Measurements from ENCODE around the gene DNER.
"Not testable (repeated sequence)": the region's sequence is repeated elsewhere in the genome, so short reads cannot be mapped to it uniquely, and the experiment has no call there.

Gene DNER, protein sequence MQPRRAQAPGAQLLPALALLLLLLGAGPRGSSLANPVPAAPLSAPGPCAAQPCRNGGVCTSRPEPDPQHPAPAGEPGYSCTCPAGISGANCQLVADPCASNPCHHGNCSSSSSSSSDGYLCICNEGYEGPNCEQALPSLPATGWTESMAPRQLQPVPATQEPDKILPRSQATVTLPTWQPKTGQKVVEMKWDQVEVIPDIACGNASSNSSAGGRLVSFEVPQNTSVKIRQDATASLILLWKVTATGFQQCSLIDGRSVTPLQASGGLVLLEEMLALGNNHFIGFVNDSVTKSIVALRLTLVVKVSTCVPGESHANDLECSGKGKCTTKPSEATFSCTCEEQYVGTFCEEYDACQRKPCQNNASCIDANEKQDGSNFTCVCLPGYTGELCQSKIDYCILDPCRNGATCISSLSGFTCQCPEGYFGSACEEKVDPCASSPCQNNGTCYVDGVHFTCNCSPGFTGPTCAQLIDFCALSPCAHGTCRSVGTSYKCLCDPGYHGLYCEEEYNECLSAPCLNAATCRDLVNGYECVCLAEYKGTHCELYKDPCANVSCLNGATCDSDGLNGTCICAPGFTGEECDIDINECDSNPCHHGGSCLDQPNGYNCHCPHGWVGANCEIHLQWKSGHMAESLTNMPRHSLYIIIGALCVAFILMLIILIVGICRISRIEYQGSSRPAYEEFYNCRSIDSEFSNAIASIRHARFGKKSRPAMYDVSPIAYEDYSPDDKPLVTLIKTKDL

DNA sequence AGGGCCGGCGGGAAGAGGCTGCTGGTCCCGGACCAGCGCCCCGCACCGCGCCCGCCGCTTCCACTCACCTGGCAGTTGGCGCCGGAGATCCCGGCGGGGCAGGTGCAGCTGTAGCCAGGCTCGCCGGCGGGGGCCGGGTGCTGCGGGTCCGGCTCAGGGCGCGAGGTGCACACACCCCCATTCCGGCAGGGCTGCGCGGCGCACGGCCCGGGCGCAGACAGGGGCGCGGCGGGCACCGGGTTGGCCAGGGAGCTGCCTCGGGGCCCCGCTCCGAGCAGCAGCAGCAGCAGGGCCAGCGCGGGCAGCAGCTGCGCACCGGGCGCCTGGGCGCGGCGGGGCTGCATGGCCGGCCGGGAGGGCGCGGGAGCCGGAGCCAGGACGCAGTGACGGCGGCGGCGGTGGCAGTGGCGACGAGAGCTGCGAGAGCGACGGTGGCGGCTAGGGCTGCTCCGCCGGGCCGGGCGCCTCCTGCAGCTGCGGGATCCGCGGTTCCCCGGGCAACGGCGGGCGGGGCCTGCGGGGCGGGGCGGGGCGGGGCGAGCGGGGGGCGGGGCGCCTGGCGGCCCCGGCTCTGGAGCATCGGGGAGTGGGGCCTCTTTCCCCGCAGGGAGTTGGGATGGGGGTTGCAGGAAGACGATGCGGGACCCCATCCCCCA lies at the start of gene DNER:
Gene DNER, minus strand, starts transcription at position 476 of the 656 bp plus-strand sequence. Its CDS starts 132 bp downstream, at position 344.
- DNase-seq (ENCODE audit: low read depth): no peak

DNA sequence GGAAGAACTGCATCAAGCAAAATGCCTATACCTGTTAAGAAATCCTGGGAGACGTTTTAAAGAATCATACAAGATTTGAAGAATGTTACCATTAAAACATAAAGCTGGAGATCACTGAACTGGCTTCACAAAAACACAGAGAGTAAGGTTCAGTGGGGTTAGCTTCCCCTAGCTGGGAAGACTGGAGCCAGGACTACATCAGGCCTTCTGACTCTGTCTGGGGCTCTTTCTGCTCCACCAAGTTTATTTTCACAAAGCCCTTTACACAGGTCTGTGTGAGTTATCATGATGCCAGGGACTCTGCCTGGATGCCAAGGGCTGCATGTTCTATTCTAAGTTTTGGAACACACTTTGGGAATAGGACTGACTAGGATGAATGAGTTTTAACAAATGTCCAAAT lies 47.3 kb upstream of the DNER start:
- DNase-seq (ENCODE audit: low read depth): no peak

DNA sequence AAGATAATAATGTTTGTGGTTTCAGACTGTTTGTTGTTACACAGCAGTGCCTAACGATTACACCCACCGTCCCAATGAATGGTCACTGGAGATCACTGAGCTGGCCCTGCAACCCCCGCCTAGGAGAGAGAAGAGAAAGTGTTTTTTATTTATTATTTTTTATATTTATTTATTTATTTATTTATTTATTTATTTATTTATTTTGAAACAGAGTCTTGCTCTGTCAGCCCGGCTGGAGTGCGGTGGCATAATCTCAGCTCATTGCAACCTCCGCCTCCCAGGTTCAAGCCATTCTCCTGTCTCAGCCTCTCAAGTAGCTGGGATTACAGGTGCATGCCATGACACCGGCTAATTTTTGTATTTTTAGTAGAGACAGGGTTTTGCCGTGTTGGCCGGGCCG lies 43.1 kb upstream of the DNER start:
- DNase-seq (ENCODE audit: low read depth): not testable (repeated sequence)

DNA sequence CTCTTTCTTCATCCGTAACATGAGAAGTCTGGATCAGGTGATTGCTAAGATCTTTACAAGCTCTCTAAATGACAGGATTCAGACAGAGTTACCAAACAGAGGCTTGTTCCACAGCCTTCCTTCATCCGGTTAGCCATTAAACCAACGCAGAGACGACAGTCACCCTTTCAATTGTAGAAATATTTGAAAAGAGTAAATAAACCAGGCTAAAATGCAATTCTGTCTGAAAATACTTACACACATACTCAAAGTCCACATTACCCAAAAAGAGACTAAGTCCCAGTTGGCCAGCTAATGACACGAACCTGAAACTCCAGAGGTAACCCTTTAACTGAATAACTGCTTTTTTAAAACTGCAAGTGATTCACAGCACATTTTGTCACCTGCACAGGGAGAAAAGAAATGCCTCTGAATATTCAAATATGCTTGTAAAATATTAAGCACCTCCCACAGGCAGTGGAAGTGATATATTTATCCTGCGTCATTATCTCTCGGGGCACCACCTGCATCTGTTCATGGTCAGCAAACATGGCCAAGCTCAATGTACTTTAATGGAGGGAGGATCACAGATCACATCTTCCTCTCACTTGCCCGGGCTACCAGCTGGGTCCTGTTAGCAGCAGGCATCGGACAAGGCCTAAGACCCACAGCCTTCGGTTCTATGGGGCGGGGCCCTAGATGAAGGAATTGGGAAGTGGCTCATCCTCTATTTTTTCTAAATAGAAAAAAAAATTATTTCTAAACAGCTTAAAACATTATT lies 38.8 kb upstream of the DNER start:
- DNase-seq (ENCODE audit: low read depth): no peak

DNA sequence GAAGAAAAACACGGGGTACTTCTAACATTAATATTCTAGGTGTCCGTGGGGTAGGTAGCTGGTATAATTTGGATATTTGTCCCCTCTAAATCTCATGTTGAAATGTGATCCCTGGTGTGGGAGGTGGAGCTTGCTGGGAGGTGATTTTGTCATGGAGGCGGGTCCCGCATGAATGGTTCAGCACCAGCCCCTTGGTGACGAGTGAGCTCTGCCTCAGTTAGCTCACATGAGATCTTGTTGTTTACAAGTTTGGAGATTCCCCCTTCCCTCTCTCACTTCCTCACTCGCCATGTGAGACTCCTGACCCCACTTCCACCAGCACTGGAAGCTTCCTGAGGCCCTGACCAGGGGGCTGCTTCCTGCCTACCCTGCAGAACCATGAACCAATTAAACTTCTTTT lies 35.4 kb upstream of the DNER start:
- DNase-seq (ENCODE audit: low read depth): no peak

DNA sequence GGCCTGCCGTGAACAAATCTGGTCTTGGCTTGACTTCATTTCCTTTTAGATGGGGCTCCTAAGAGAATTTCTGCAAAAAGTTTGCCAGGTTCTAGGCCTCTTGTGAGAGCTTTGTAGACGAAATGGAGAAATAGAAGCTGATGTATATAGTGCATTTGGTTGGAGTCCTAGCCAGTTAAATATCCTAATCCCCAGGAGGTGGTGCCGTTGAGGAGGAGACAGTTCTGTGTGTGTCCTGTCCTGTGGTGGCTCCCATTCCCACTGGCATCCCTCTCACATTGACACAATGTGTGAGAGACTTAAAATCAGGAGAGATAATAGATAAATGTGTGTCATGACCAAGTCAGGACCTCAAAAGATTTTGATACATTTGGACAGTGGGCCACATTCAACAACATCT lies 34.6 kb upstream of the DNER start:
- no peak for DNase-seq (ENCODE audit: low read depth)

DNA sequence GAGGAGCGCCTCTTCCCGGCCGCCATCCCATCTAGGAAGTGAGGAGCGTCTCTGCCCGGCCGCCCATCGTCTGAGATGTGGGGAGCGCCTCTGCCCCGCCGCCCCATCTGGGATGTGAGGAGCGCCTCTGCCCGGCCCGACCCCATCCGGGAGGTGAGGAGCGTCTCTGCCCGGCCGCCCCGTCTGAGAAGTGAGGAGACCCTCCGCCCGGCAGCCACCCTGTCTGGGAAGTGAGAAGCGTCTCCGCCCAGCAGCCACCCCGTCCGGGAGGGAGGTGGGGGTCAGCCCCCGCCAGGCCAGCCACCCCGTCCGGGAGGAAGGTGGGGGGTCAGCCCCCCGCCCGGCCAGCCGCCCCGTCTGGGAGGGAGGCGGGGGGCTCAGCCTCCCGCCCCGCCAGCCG lies 28.3 kb upstream of the DNER start:
- not testable (repeated sequence) for DNase-seq (ENCODE audit: low read depth)

DNA sequence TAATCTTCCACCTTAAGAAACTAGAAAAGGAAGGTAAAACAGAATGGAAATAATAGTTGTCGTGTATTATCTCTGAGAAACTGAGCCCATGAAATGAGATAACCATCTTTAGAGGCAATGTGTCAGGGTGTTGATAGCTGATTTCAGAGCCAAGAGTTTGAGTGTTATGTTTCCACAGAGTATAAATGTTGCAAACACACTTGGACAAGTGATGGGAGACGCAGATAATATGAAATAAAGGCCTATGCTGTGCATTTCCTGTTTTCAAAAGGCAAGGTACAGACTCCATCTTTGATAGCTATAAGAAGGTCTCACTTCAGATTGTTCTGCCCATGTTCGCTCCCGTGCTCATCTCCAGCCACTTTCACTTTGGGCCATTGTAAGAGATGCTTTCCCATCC lies 25.9 kb upstream of the DNER start:
- no peak for DNase-seq (ENCODE audit: low read depth)

DNA sequence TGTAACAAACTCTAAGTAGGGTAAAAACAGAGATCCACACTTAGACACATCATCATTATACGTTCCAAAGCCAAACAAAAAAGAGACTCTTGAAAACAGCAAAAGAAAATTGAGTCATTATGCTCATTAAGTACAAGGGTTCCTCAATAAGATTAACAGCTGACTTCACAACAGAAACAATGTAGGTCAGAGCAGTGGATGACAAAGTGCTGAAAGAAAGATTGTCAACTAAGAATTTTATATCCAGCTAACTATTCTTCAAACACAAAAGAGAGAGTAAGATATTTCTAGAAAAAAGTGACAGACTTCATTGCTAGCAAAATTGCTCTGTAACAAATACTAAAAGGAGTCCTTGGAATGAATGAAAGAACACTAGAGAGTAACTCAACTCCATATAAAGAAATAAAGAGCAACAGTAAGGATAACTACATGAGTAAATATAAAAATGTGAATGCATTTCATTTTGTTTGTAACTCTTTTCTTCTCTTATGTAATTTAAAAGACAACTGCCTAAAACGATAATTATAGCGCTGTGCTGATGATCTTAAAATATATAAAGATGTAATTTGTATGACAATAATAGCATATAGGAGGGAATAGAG lies 23.8 kb upstream of the DNER start:
- DNase-seq (ENCODE audit: low read depth): no peak

DNA sequence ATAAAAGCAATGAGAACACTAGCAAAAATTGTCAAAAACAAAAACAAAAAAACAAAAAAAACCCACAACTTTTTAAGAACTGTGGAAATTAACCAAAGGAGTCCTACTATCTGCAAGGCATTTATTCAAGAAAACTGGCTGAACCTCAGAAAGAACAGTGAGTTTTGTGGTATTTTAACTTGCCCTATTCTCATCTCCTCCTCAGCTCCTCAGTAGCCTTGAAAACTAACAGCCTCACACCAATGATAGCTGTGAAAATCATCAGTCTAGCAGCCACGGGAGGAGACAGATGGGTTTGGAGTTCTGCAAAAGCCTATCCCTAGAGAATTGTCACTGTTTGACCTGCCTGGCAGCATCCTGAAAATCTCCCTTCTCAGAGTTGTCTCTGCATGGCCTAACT lies 20.1 kb upstream of the DNER start:
- DNase-seq (ENCODE audit: low read depth): no peak

DNA sequence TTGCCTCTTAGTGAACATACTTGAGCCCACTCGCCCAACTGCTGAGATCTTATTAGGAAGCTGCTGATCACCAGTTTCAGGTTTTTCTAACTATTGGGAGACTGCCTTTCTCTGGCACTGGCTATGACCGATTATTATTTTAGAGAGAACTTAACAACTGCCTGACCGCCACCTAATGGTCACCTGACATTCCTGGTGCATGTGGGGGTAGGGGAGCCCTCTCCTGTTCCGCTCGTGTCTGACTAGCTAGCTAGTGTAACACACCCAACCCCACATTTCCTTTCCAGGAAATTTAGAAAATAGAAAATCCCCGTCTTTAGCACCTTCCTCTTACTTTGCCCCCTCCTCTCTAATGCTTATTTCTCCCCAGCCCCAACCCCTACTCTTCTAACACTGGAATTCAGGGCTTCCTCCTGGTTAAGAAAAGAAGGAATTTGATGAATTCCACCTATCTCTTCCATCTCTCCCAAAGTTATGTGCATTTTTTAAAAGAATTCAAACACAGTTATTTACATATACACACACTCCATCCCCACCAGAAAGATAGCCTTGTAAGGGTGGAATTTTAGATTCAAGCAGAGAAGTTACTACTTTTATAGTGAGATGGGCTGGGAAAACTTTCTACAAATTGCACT lies 19.4 kb upstream of the DNER start:
- DNase-seq (ENCODE audit: low read depth): no peak

DNA sequence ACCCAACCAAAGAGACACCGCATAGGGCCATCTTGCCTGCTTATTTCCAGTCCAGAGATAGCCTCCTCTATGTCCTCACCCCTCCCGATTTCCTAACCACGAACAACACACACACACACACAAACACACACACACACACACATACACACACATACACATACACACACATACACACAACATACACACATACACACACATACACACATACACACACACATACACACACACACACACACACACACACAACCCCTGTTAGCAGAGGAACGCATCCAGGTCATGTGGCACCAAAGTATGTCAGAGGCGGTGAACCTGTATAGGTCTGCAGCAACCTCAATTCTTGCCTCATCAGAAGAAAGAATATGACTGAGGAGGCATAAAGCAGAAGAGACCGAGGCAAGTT lies 18.5 kb upstream of the DNER start:
- no peak for DNase-seq (ENCODE audit: low read depth)

DNA sequence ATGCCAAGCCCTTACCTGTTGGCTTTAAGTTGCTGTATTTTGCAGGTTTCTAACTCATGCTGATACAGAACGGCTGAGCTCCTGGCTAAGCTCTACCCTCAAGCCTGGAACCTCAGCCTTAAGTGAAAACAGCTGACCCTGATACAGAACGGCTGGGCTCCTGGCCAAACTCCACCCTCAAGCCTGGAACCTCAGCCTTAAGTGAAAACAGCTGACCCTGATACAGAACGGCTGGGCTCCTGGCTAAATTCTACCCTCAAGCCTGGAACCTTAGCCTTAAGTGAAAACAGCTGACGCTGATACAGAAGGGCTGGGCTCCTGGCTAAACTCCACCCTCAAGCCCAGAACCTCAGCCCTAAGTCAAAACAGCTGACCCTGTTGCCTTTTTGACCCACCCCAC lies 17.6 kb upstream of the DNER start:
- DNase-seq (ENCODE audit: low read depth): peak; percentile 57

DNA sequence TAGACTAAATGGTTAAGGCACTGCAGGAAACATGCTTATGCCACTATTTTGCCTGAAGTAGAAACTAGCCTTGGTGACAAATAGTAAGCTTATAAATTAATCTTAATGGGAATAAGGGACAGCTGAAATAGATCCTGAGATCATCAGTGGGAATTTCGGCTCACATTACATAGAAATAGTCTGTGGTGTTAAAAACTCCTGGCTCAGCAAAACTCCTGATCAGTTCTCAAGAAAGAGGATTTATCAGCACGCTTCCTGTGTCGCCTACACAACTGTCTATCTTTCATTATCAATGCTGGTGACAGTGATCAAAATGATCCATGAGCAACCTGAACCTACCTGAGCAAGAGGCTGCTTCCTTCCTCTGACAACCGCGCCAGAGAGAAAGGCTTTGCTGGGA lies 17.0 kb upstream of the DNER start:
- DNase-seq (ENCODE audit: low read depth): no peak

DNA sequence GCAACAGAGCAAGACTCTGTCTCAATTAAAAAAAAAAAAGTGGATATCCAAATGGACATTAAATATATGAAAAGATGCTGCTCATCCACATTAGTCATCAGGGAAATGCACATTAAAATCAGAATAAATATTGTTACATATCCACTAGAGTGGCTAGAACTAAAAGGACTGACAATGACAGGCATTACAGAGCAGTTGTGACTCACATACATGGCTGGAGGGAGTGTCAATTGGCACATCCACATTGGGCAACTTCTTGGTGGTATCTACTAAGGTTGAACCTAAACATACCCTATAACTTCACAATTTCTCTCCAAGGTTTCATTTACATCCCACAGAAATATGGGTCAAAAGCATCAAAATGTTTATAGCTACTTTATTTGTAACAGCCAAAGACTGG lies 14.0 kb upstream of the DNER start:
- DNase-seq (ENCODE audit: low read depth): no peak

DNA sequence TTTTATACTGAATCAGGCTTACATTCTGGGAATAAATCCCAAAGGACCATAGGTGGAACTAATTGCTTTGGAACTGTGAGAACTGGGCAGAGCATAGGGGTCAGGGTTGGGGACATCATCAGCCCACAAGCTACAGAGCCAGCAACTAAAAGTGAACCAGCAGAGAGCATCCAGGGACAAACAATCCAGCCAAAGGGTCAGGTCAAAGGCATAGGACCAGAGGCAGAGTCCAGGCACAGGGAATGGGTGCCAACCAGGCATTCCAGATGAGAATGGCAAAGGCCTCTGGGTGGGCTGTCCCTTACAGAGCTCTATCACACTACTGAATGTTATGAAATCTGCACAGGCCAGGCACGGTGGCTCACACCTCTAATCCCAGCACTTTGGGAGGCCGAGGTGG lies 12.3 kb upstream of the DNER start:
- no peak for DNase-seq (ENCODE audit: low read depth)

DNA sequence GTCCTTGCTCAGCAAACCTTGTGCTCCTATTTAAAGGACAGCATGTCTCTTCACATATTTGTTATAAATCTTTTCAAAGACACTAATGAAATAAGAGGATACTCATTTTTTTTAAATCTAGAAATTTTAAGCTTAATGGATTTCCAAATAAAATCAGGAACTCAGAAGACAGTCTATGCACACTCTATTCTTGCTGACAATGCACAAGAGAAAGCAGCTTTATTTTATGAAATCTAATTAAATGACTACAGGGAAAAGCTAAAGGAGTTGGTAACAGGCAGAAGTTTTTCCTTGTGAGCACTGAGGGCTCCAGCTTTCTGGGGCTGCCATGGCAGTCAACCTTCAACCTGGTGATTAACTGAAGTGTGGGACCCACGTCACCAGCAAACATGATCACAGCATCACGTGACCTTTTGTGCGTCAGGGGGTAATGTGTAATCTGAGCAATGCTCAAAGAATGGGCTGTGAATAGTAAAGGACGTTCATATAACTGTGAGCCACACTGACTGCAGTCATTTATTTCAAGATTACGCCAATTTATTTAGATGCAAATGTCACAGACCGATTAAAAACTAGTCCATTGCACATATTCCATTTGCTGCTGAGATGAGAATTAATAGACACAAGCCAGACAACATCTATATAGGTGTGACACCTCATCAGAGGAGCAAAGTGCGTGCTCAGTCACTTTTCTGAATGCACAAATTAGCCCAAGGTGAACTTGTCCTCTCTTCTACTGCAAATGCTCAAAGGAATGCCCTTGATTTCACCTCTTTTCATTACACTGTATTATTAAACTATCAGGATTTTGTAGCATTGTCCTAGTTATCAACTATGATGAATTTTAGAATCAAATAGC lies 11.6 kb upstream of the DNER start:
- DNase-seq (ENCODE audit: low read depth): peak; percentile 22

DNA sequence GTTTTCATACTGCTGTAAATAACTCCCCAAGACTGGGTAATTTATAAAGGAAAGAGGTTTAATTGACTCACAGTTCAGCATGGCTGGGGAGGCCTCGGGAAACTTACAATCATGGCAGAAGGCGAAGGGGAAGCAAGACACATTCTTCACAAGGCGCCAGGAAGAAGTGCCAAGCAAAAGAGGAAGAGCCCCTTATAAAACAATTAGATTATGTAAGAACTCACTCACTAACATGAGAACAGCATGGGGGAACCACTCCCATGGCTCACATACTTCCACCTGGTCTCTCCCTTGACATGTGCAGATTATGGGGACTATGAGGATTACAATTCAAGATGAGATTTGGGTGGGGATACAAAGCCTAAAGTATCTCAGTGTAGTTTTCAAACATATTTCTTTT lies 8.8 kb upstream of the DNER start:
- DNase-seq (ENCODE audit: low read depth): not testable (repeated sequence)

DNA sequence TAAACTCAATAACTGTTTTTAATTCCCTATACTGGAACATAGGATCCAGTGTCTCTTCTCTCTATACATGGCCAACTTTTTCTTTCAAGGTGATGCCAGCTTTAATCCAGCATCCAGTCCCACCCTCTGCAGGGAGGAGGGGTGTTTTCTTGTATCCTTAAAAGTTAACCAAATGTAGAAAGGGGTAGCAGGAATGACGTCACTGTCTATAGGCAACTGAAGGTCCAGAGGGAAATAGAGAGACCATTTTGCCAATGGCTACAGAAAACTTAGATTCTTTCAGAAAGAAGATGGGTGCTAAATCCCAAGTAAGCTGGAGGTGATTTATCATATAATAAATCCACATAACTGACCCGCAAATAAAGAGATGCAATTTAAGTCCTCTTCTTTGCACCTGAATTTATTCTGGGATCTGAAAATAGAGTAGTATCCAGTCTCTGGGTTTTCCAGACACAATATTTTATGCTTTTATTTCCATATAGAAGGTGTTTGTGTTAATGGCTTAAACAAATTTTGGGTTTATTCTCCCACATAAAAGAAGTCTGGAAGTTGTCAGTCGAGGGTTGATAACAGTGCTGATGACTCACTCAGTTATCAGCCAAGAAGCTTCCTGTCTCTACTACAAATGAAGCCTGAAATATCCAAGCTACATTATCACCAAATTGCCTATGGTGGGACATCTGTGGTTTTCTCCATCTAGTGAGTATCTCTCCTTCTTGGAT lies 5.7 kb upstream of the DNER start:
- no peak for DNase-seq (ENCODE audit: low read depth)

DNA sequence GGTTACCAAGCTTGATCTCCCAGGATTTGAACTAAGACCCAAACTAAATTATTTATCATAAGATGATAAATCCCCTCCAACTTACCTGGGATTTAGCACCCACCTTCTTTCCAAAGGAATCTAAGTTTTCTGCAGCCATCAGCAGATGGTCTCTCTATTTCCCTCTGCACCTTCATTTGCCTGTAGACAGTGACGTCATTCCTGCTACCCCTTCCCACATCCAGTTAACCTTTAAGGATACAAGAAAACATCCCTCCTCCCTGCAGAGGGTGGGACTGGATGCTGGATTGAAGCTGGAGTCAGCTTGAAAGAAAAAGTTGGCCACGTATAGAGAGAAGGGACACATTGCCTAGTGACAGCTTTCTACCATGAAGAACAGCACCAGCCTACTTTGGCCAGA lies 3.7 kb upstream of the DNER start:
- DNase-seq (ENCODE audit: low read depth): no peak
